GM19452 (cell line): ENCODE data around the gene FAM13A.
"Not testable (repeated sequence)": the region's sequence is repeated elsewhere in the genome, so short reads cannot be mapped to it uniquely, and the experiment has no call there.

ENCODE experiments used
- ATAC-seq: cut with Tn5 transposase; IDR thresholded peaks from one replicate; pipeline ENCODE4 v1.9.1; 2021; ENCODE audit not compliant: unreplicated experiment

FAM13A gene

GRCh38 chr4:88964450-88964849 lies 92.5 kb downstream of the FAM13A start:
- ATAC-seq: no peak

GRCh38 chr4:88963817-88964216 lies 93.2 kb downstream of the FAM13A start:
- ATAC-seq: no peak

GRCh38 chr4:88962396-88962795 lies 94.6 kb downstream of the FAM13A start:
- no peak for ATAC-seq

- no peak for ATAC-seq
These were observed 96.4 kb downstream of the FAM13A start for GRCh38 chr4:88960576-88960975.

- ATAC-seq: no peak
These were observed 98.9 kb downstream of the FAM13A start for GRCh38 chr4:88958080-88958479.

- ATAC-seq: no peak
These were observed 99.4 kb downstream of the FAM13A start for GRCh38 chr4:88957570-88957969.

GRCh38 chr4:88955580-88956380 lies 101.2 kb downstream of the FAM13A start:
- no peak for ATAC-seq

GRCh38 chr4:88953400-88953799 lies 103.6 kb downstream of the FAM13A start:
- ATAC-seq: peak; percentile 62

GRCh38 chr4:88952081-88952480 lies 104.9 kb downstream of the FAM13A start:
- no peak for ATAC-seq

GRCh38 chr4:88949605-88950004 lies 107.4 kb downstream of the FAM13A start:
- ATAC-seq: no peak

- no peak for ATAC-seq
These were observed 116.5 kb downstream of the FAM13A start for GRCh38 chr4:88940506-88940905.

- ATAC-seq: no peak
These were observed 117.3 kb downstream of the FAM13A start for GRCh38 chr4:88939697-88940096.

GRCh38 chr4:88938138-88938537 lies 118.8 kb downstream of the FAM13A start:
- no peak for ATAC-seq

- no peak for ATAC-seq
These were observed 119.9 kb downstream of the FAM13A start for GRCh38 chr4:88937081-88937480.

- no peak for ATAC-seq
These were observed 123.4 kb downstream of the FAM13A start for GRCh38 chr4:88933414-88934160.

- ATAC-seq: peak; percentile 49
These were observed 128.1 kb downstream of the FAM13A start for GRCh38 chr4:88928852-88929251.

- ATAC-seq: no peak
These were observed 129.6 kb downstream of the FAM13A start for GRCh38 chr4:88927420-88927819.

GRCh38 chr4:88919056-88919455 lies 137.9 kb downstream of the FAM13A start:
- no peak for ATAC-seq

- not testable (repeated sequence) for ATAC-seq
These were observed 143.8 kb downstream of the FAM13A start for GRCh38 chr4:88913181-88913580.

GRCh38 chr4:88911246-88912212 lies 145.5 kb downstream of the FAM13A start:
- no peak for ATAC-seq

- ATAC-seq: no peak
These were observed 146.9 kb downstream of the FAM13A start for GRCh38 chr4:88910101-88910500.
